ENCODE data around the gene TRAIP. TPM values are rescaled to one million over a fixed set of nuclear protein-coding genes. Genes with fewer than 3 reads are reported as not detected.

The TRAIP gene
- total RNA-seq, 4 donors from 2014 or later, result 2.3 to 10.1 (median 4.1) TPM

DNA sequence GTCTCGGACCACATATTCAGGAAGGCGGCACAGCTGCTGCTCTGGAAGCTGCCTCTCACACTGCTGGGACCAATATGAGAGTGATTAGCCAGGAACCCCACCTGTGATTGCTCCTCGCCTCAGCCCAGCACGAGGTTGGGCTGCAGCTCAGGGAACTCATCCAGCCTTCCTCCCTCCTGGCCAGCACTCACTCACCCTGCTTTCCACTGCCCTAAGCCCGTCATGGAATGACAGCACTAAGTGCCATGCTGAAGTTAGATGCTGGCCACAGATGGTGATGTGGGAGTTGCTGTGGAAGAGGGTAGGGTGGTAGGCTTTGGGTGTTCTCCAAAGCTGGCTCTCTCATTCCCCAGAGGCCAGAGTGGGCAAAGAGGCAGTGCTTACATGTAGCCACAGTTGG, 40.0 kb upstream of the TRAIP start:
- peaks cover 0 to 74% (median 0%) of the 10 kb centered on the region in 3 donors for H3K36me3 ChIP-seq
- intact Hi-C loops (cut with DNase I), result no loop called here
- no peak for DNase-seq

DNA sequence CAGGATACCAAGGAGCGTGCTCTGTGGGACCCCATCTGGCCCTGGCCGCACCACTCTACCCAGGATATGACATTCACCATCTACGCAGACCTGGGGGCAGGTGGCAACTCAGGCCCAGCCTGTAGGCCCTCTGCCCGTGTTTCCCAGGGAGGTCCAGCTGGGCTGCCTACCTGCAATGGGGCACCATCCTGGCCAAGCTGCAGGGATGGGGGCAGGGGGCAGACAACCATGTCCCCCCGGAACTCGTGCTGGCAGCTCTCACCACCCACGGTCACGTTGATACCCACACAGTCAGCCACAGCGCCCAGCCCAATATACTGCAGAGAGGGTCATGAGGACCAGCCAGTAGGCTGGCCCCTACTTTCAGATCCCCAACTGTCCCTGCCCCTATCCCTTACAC, 39.4 kb upstream of the TRAIP start:
- TF ChIP-seq, protein P1, sequence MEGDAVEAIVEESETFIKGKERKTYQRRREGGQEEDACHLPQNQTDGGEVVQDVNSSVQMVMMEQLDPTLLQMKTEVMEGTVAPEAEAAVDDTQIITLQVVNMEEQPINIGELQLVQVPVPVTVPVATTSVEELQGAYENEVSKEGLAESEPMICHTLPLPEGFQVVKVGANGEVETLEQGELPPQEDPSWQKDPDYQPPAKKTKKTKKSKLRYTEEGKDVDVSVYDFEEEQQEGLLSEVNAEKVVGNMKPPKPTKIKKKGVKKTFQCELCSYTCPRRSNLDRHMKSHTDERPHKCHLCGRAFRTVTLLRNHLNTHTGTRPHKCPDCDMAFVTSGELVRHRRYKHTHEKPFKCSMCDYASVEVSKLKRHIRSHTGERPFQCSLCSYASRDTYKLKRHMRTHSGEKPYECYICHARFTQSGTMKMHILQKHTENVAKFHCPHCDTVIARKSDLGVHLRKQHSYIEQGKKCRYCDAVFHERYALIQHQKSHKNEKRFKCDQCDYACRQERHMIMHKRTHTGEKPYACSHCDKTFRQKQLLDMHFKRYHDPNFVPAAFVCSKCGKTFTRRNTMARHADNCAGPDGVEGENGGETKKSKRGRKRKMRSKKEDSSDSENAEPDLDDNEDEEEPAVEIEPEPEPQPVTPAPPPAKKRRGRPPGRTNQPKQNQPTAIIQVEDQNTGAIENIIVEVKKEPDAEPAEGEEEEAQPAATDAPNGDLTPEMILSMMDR (IDR thresholded peaks at IDR 0.05), result no peak
- no peak for TF ChIP-seq POLR2A (IDR thresholded peaks at IDR 0.05)
- Histone ChIP-seq H3K4me3 (no peak overlapping the region), H3K36me3 (peaks cover 0 to 79% (median 0%) of the 10 kb centered on the region in 3 donors), H3K27ac (no peak overlapping the region), H3K9me3 (no peaks in the 10 kb centered on the region), H3K4me1 (peaks cover 5 to 25% (median 8%) of the 10 kb centered on the region in 3 donors), H3K27me3 (no peaks in the 10 kb centered on the region)
- WGBS, 2 donors, result 89 to 92% methylated on average over 7 of the region's 9 CpGs
- no peak for DNase-seq
- intact Hi-C loops (cut with DNase I), result no loop called here

More for the DNA sequence above, 40.0 kb upstream of the TRAIP start:
- Histone ChIP-seq H3K4me3 (no peak overlapping the region), H3K27ac (no peak overlapping the region), H3K9me3 (no peaks in the 10 kb centered on the region), H3K27me3 (no peaks in the 10 kb centered on the region), H3K4me1 (peaks cover 11 to 30% (median 12%) of the 10 kb centered on the region in 3 donors)
- WGBS, 2 donors, result 77% methylated on average over 5 of the region's 5 CpGs; no CpG with 5 or more reads in 1 of the 2 donors
- TF ChIP-seq, protein P1 (IDR thresholded peaks at IDR 0.05), result no peak
- no peak for TF ChIP-seq POLR2A (IDR thresholded peaks at IDR 0.05)

DNA sequence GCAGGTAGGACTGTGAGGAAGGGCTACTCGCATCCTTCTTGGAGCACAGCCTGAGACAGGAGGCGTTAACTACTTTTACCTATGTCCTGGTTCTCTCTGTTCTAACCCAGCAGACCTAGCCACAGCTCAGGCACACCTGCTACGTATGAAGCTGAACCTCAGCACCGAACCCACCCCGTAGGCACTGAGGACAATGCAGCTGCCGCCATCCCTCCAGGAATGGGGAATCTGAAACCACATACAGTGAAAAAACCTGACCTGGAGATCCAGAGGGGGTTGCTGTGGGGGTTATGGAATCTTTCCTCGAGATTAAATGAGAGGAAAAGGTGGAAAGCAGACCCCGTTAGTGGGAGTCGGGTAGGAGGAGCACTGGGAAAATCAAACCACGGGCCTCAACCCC, 32.9 kb upstream of the TRAIP start:
- no peak overlapping the region for H3K27ac ChIP-seq
- TF ChIP-seq, protein P1 (IDR thresholded peaks at IDR 0.05), result no peak
- TF ChIP-seq POLR2A (IDR thresholded peaks at IDR 0.05), result no peak
- 81 to 84% methylated on average over 6 to 10 of the region's 10 CpGs for WGBS, 2 donors
- H3K36me3 ChIP-seq, result peaks cover 0 to 52% (median 0%) of the 10 kb centered on the region in 3 donors
- H3K27me3 ChIP-seq, result no peaks in the 10 kb centered on the region
- intact Hi-C loops (cut with DNase I), result no loop called here
- H3K4me3 ChIP-seq, result no peak overlapping the region
- no peak for DNase-seq
- H3K9me3 ChIP-seq, result no peaks in the 10 kb centered on the region
- no peaks in the 10 kb centered on the region for H3K4me1 ChIP-seq

DNA sequence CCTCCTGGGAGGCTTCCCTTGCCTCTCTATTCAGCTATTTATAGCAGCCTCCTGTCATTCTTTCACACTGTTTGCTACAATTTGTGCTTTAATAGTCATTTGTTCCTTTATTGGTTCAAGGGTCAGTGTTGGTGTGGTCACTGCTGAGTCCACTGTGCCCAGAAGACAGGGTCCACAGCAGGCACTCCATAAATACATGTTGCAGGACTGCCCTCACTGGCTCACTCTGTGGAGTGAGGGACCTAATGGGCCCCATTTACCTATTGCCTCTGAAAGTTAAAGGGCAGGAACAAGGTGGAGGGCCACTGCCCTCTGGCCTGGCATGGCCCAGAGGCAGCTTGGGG, 30.5 kb upstream of the TRAIP start:
- no peaks in the 10 kb centered on the region for H3K27me3 ChIP-seq
- TF ChIP-seq, protein P1 (IDR thresholded peaks at IDR 0.05), result no peak
- no peak for TF ChIP-seq POLR2A (IDR thresholded peaks at IDR 0.05)
- peaks cover 0 to 7% (median 0%) of the 10 kb centered on the region in 3 donors for H3K4me1 ChIP-seq

DNA sequence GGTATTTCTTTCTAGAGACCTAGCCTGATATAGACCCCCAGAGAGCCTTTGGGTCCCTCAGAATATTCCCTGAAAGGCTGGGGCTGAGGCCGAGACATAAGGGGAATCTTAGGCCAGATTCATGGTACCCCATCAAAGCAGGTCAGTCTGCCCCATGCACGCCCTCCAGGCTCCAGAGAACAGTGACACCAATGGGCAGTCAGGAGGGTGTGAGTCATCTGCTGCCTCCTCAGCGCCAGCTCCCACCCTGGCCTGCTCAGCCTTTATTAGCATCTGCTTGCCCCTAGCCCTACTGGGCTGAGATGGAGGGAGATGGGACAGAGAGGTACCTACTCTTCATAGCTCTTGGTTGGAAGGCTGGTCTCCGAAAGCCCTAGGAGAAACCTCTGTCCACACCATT, 27.6 kb upstream of the TRAIP start:
- H3K36me3 ChIP-seq, result no peaks in the 10 kb centered on the region
- peaks cover 0 to 8% (median 0%) of the 10 kb centered on the region in 4 donors for H3K27me3 ChIP-seq
- 95% methylated on average over 4 of the region's 4 CpGs; no CpG with 5 or more reads in 1 of the 2 donors for whole genome bisulfite sequencing, 2 donors
- no peak for DNase-seq
- H3K9me3 ChIP-seq, result no peaks in the 10 kb centered on the region
- intact Hi-C loops (cut with DNase I), result no loop called here
- no peak overlapping the region for H3K27ac ChIP-seq
- TF ChIP-seq, protein P1 (IDR thresholded peaks at IDR 0.05), result no peak
- no peak for TF ChIP-seq POLR2A (IDR thresholded peaks at IDR 0.05)
- H3K4me3 ChIP-seq, result no peak overlapping the region
- peaks cover 0 to 18% (median 0%) of the 10 kb centered on the region in 3 donors for H3K4me1 ChIP-seq

More for the DNA sequence above, 30.5 kb upstream of the TRAIP start:
- no peak overlapping the region for H3K27ac ChIP-seq
- no peak for DNase-seq
- no peak overlapping the region for H3K4me3 ChIP-seq
- intact Hi-C loops (cut with DNase I), result no loop called here
- peaks cover 0 to 28% (median 0%) of the 10 kb centered on the region in 3 donors for H3K36me3 ChIP-seq
- no peaks in the 10 kb centered on the region for H3K9me3 ChIP-seq
